ENCODE results near the gene SGCE. TPM values are rescaled to one million over a fixed set of nuclear protein-coding genes. Genes with fewer than 3 reads are reported as not detected.

Gene SGCE
- total RNA-seq, 1 donor from 2014 or later = 87.6 TPM

DNA sequence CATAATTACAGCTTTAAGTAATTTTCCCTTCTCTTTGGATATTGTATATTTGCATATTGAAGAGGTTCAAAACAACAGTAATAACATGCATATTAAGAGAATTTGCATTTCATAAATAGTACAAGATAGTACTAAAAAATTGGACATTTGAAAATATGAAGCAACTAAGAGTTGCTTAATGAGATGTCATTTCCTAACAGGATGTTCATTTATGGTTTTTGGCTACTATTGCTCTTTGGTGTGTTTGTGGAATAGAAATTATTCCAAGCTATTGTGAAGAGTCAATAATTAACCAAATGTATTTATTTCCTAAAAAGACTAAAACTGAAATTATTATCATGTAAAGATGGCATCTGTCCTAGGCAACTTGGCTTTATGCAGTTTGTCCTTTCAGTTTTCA lies 4.1 kb upstream of the SGCE start:
- DNase-seq (ENCODE audit: low read depth) = no peak

- no peak for DNase-seq (ENCODE audit: low read depth)
Measured at GRCh38 chr7:94658826-94659225, 2.9 kb upstream of the SGCE start.

- peak; percentile 98 for DNase-seq (ENCODE audit: low read depth)
Measured at GRCh38 chr7:94657771-94658693, 2.1 kb upstream of the SGCE start.

DNA sequence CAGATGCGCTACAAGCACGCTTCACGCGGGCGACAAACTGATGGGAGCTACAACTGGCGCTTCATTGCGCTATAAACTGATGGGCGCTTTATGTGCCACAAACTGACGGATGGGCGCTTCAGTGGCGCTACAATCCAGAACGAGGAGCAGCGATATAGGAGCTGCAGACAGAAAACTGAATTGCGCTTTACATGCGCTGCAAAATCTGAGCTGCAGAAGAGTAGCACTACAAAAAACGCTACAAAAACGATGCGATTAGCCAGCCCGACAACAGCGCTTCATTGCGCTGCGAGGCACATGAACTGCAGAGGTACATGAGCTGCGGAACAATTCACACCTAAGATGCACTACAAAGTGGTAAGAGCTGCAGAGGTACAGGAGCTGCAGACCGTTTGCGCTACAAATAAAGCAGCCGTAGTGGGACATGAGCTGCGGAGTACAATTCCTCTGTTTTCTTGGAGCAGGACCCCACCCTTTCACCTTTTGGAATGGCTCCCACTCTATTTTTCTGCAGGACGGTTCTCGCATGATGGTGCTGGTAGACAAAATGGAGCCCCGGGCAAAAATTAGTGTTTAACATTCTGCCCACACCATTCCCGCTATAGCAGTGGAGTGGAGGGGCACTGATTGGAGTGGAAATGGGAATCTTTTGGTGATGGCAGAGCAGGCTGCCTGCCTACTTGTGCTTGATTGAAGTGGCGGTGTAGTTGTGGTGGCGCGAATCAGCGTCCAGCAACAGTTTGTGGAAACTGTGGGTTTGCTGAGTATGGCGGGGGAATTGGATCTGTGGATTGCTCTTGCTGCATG lies 1.2 kb upstream of the SGCE start:
- peak; percentile 49 for DNase-seq (ENCODE audit: low read depth)

DNA sequence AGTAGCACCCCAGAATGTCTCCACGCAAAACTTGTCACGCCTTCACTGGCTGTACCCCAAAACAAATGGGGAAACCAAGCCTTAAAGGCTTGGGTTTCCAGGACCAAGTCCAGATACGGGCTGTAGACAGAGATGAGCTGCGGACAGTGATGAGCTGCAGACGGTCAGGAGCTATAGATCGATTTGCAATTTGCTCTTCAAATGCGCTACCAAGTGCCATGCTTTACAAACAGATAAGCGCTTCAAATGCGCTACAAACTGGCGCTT lies 658 bp upstream of the SGCE start:
- no peak for DNase-seq (ENCODE audit: low read depth)

- peak; percentile 80 for DNase-seq (ENCODE audit: low read depth)
Measured at GRCh38 chr7:94655126-94655847, 646 bp downstream of the SGCE start.

- DNase-seq (ENCODE audit: low read depth) = no peak
Measured at GRCh38 chr7:94654783-94655125, 1.2 kb downstream of the SGCE start.

DNA sequence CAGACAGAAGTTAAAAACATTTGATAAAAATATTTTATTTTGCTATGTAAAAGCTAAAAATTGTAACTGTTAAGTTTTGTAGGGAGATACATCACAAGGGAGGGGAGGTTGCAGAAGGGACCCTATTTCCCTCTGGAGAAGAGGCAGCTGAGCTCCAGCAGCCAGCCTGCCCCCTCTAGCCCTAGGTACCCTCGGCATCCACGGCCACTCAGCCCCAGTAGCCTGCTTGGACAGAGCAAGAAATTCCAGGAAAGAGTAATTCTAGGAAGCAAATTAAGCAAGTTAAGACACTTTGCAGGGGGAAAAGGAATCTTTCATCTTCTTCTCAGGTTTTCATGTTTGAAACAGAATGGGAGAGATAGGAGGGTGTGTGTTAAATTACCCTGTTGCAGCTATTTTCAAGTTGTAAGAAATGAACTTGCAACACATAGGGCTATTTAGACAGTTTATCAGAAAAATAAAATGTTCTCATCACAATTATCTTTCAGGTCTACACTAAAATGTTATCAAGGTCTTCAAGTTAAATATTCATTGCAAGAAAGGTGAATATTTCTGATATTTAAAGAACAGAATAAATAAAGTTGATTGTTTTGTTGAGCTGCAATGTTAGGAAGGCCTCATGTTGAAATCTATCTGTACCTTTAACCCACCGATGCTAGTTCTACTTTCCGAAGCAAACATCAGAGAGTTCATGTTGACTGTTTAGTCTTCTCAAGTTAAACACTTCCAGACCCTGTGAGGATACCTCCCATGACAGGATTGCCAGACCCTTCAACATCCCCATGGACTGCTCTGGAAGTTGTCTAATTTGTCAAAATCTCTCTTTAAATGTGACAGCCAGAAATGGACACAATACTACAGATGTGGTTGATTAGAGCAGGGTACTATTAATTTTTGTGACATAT lies 5.5 kb downstream of the SGCE start:
- DNase-seq (ENCODE audit: low read depth) = no peak

DNA sequence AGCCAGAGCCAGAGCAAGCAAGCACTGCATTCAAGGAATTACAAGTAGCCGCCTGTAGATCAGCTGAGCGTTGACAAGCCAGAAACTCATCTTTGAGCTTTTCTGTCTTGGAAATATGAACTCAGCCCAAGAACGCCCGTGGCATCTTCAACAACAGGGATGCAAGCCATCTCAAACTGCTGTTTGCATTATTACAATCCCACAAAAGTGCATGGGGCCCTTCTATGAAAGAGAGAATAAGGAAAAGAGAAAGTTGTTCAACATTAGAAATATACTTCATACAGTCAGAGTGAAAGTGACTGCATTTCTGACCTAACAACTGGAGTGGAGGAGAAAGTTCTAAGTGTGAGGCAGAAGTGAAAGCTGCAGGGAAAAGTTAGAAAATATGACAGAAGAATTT lies 6.5 kb downstream of the SGCE start:
- no peak for DNase-seq (ENCODE audit: low read depth)

DNA sequence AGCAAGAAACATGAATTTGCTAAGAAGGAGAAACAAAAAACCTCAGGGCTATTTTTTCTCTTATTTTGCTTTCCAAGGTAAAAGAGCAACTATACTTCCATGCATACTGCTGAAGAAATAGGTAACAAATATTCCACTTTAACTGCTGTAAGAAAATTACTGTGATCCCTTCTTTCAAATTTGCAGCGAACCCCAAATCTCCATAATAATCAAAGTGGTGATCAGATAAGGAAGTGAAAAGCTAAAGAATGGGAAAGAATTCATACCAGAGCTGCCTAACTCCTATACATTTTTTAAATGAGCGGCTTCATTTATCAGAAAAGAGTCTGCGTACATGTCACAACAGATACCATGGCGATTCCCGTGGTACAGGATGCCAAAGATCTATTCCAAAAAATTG lies 7.2 kb downstream of the SGCE start:
- no peak for DNase-seq (ENCODE audit: low read depth)

DNA sequence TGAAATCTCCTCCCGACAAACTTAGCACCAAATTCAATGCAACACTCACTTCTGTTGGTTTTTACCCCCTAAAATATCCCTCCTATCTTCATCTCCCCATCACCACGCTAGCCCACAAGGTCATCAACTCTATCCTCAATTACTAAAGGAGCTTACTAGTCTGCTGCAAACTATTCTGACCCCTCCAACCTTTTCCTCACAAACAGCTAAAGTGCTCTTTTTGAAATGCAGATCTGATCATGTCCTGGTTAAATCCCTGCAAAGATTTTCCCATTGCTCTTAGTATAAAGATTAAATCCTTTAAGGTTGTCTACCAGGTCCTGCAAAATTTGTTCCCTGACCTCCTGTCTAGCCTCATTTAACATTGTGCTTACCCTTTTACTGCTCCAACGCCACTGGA lies 8.6 kb downstream of the SGCE start:
- DNase-seq (ENCODE audit: low read depth) = no peak

DNA sequence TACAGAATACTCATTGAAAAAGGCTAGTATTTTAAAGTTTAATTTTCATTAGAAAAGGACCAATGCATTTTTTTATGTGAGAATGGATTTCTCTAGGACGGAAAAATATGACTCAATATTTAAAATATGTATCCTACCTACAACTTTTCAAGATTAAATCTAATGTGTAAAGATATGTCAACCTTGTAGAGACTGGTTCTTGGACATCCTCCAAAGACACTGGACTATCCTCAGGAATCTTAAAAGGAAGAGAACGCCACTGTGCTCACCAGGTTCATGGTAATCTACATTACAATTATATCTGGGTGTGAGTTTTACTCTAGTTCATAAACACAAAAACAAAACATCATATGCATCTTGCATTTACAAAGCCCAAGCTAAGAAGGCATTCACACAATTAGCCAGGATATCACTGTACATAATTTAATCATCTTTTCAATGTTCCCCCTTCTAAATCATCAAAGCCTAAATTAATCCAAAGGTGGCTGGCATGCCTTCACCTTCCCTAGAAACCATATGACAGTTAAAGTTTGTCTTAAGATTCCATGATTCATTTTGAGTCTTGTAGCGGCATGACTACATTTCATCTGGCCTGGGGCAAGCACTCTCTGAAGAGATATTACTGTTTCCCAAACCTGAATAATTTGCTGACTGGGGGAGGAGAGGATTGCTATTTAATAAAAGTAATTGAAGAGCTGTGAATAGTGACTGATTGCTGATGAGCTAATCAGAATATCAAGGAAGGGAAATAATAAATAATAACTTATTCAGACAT lies 12.0 kb downstream of the SGCE start:
- DNase-seq (ENCODE audit: low read depth) = no peak

GRCh38 chr7:94642838-94643653 lies 12.9 kb downstream of the SGCE start:
- DNase-seq (ENCODE audit: low read depth) = no peak

DNA sequence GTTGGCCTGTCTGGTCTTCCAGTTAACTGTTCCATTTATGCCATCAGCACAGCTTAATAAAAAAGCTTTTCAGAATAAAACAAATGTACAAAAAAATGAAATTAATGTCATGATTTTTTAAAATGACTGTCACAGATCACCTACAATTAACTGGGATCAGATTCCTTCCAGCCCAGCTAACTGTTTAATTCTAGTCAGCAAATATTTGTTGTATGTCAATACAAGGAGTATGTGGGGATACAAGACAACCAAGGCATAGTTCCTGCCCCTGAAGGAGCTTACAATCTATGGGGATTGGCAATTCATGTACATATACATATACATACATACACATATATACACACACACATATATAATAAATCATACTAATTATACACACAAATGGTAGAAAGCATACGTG lies 16.5 kb downstream of the SGCE start:
- DNase-seq (ENCODE audit: low read depth) = no peak

DNA sequence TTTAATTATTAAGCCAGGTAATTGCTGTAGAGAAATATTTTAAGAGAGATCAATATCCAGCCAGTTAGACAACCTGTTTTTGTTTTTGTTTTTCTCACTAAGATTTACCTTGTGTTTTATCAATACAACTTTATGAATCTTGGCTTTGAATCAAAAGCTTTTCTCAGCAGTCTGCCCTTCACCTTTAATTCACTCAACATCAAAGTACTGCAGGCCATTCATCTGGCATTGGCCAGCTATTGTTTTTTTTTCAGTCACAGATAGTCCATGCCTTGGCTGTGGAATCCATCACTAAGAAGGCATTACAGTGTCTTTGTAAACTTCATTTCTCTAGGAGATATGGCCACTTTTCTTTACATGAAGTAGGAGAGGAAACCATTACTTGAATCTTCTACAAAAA lies 20.2 kb downstream of the SGCE start:
- DNase-seq (ENCODE audit: low read depth) = no peak

- no peak for DNase-seq (ENCODE audit: low read depth)
Measured at GRCh38 chr7:94634502-94634901, 21.4 kb downstream of the SGCE start.

DNA sequence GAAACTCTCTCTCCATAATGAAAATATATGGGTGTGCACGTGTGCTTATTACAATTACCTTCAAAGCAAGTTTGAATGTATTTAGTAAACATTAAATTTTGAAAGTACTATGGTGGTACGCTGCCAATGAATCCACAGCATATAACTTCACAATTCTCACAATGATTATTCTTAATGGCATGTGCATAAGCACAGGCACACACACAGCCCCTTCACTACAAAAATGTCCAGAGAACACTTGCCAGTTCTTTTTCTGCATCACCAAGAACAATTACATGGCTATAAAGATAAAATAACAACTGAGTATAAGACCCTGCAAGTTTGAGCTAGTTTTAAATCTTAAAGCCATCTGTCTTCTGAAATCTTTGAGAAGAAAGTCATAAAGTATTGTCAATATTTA lies 22.2 kb downstream of the SGCE start:
- no peak for DNase-seq (ENCODE audit: low read depth)

DNA sequence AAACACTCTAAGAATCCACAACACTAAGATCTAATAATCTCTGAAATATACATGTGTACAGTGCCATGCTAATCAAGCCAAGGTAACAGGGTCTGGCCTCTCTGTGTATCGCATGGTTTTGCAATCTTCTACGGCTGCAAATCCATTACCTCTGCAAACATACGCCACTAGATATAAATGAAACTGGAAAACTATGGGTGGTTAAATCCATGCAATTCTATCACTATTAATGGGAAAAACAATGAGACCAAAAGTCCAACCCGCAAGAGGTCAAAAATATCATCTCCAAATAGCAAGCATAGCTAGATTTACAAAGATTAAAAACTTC lies 23.0 kb downstream of the SGCE start:
- DNase-seq (ENCODE audit: low read depth) = no peak

GRCh38 chr7:94632338-94633013 lies 23.5 kb downstream of the SGCE start:
- peak; percentile 59 for DNase-seq (ENCODE audit: low read depth)
